CD4-positive, alpha-beta memory T cell (primary cell): Measurements from ENCODE around the gene AQP3. TPM values are rescaled to one million over a fixed set of nuclear protein-coding genes. Genes with fewer than 3 reads are reported as not detected.

Source experiments
- CTCF ChIA-PET: fragments of 350-600 bp; sonication (Branson Sonifier 250); formaldehyde crosslinking; loops from one replicate; lab custom pipeline; 2021; ENCODE audit warnings: inconsistent platforms; ENCODE audit not compliant: partially characterized antibody; lab: Charles Lee
- POLR2A ChIA-PET: fragments of 350-600 bp; sonication (Branson Sonifier 250); formaldehyde crosslinking; loops from one replicate; lab custom pipeline; 2021; ENCODE audit not compliant: partially characterized antibody; lab: Charles Lee
- DNase-seq, 5 donors: peaks; one replicate each; pipeline versions ENCODE4 v3.0.0 to v3.0.0-alpha.2; 2020 to 2022; ENCODE audit warnings: mixed read lengths in 1 of 5
- H3K27ac ChIP-seq: one replicate; pipeline ENCODE4 v1.7.0; 2013; ENCODE audit warnings: low read depth, low read length
- H3K27me3 ChIP-seq: 2 replicates; pipeline ENCODE4 v1.7.0; 2013; ENCODE audit warnings: mild to moderate bottlenecking, low read length, moderate library complexity; ENCODE audit not compliant: insufficient read depth
- H3K36me3 ChIP-seq: 2 replicates; pipeline ENCODE4 v1.7.0; 2013; ENCODE audit warnings: mild to moderate bottlenecking, low read length, moderate library complexity; ENCODE audit not compliant: insufficient read depth
- H3K4me1 ChIP-seq: 2 replicates; pipeline ENCODE4 v1.7.0; 2013; ENCODE audit warnings: mild to moderate bottlenecking, low read length, moderate library complexity; ENCODE audit not compliant: insufficient read depth
- H3K4me3 ChIP-seq, 2 donors: one replicate each; pipeline ENCODE4 v1.7.0; 2013; ENCODE audit warnings: low read length in 2 of 2, mild to moderate bottlenecking in 1 of 2
- H3K9me3 ChIP-seq, 2 donors: one replicate each; pipeline ENCODE4 v1.7.0; 2013; ENCODE audit warnings: low read length in 2 of 2, control low read depth in 1 of 2; ENCODE audit not compliant: control insufficient read depth in 1 of 2
- H3K27ac Mint-ChIP-seq, 7 donors: one replicate each; pipeline ENCODE4 v1.8.0; 2020 to 2021; ENCODE audit warnings: mixed read lengths in 7 of 7, mild to moderate bottlenecking in 6 of 7, inconsistent platforms in 3 of 7, moderate library complexity in 3 of 7
- H3K27me3 Mint-ChIP-seq, 2 donors: one replicate each; pipeline ENCODE4 v1.8.0; 2020 to 2021; ENCODE audit warnings: mixed read lengths in 2 of 2
- H3K36me3 Mint-ChIP-seq, 2 donors: one replicate each; pipeline ENCODE4 v1.8.0; 2020 to 2021; ENCODE audit warnings: mixed read lengths in 2 of 2, inconsistent platforms in 1 of 2, mild to moderate bottlenecking in 1 of 2
- H3K4me1 Mint-ChIP-seq, 4 donors: one replicate each; pipeline ENCODE4 v1.8.0; 2020 to 2021; ENCODE audit warnings: mixed read lengths in 4 of 4, mild to moderate bottlenecking in 1 of 4
- H3K4me3 Mint-ChIP-seq, 8 donors: one replicate each; pipeline ENCODE4 v1.8.0; 2020 to 2021; ENCODE audit warnings: mixed read lengths in 8 of 8, mild to moderate bottlenecking in 7 of 8, moderate library complexity in 6 of 8, inconsistent platforms in 3 of 8
- H3K9me3 Mint-ChIP-seq, 8 donors: one replicate each; pipeline ENCODE4 v1.8.0; 2020 to 2021; ENCODE audit warnings: mixed read lengths in 8 of 8, mild to moderate bottlenecking in 5 of 8, inconsistent platforms in 3 of 8, moderate library complexity in 1 of 8
- intact Hi-C: fragments of 100-400 bp; cut with micrococcal nuclease; formaldehyde crosslinking; loops from one replicate; pipeline ENCODE4 v1.15.1; 2023
- polyA plus RNA-seq, 2 donors: library from polyadenylated mRNA; unstranded; fragments of 300-500 nt; fragmentation: Illumina TruSeq; gene quantifications; one replicate each; pipeline ENCODE4 v1.2.3, GENCODE V29; 2021
- total RNA-seq, 2 experiments: library from RNA; stranded (reverse); gene quantifications; one replicate each; pipeline ENCODE4 v1.2.3, GENCODE V29; 2021

The AQP3 gene
- total and polyA plus RNA-seq, 4 experiments from 2014 or later, result 172 to 562 (median 328) TPM

DNA sequence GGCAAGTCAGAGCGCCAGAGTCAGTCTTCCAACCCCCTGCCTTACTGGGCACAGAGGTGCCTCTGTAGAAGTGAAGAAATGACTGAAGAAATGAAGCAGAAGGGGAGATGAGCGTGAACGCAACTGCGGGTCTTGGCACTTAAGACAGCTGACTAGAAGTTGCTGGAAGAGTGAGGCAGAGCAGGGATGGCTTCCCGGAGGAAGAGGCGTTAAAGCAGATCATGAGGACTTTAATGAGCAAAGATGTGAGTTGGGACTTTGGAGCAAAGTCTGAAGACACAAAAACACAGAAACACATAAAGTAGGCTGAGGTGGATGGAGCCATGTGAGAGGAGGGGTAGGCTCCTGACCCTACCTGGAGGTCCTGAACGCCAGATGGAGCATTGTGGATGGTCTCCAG lies 7.2 kb downstream of the AQP3 start:
- H3K27ac ChIP-seq, result no peak overlapping the region
- Mint-ChIP-seq H3K4me1 (peaks cover 30 to 73% (median 47%) of the 10 kb centered on the region in 4 donors), H3K4me3 (peak overlapping the region in 2 of 8 donors; percentile 22 to 51), H3K9me3 (no peaks in the 10 kb centered on the region), H3K27ac (peak overlapping the region in 6 of 7 donors; percentile 6 to 93 (median 76)), H3K36me3 (peaks cover 43 to 50% of the 10 kb centered on the region in 2 donors), H3K27me3 (no peaks in the 10 kb centered on the region)
- H3K4me3 ChIP-seq, result no peak overlapping the region
- intact Hi-C loops, result no loop called here
- H3K36me3 ChIP-seq, result peaks cover 35% of the 10 kb centered on the region
- POLR2A ChIA-PET, result interaction anchor here (0.6 to 17.8 kb wide), 6 partner anchors 8 to 69 kb away, joined by 3 to 299 read pairs (median 5); partner anchors contain the start of gene NOL6
- no peaks in the 10 kb centered on the region for H3K27me3 ChIP-seq
- peaks cover 52% of the 10 kb centered on the region for H3K4me1 ChIP-seq
- no peaks in the 10 kb centered on the region for H3K9me3 ChIP-seq
- no peak for DNase-seq
- CTCF ChIA-PET, result interaction anchor here (1.3 kb wide), 1 partner anchor 12 kb away, joined by 3 read pairs; no protein-coding TSS in a partner anchor

DNA sequence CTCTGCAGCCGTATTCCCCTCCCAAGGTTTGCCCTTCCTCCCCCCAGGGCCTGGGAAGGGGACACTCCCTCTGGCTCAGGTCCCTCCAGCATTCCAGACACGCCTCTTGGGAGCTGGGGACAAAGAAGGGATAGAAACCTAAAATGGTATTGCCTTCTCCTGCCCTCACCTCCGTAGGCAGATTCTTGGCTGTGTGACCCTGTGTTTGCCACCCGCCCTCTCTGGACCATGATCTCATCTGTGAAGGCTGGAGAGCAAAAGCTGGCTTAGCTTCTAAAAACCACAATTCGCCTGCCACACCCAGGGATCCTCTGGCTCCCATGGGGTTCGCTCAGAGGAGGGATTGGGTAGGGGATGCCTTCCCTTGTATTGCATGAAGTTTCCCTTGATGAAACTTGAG lies 7.7 kb downstream of the AQP3 start:
- Mint-ChIP-seq H3K27me3 (no peaks in the 10 kb centered on the region), H3K9me3 (no peaks in the 10 kb centered on the region), H3K27ac (peak overlapping the region in 2 of 7 donors; percentile 6 to 91), H3K36me3 (peaks cover 38 to 46% of the 10 kb centered on the region in 2 donors), H3K4me1 (peaks cover 26 to 69% (median 43%) of the 10 kb centered on the region in 4 donors), H3K4me3 (no peak overlapping the region)
- no peak overlapping the region for H3K4me3 ChIP-seq
- H3K9me3 ChIP-seq, result no peaks in the 10 kb centered on the region
- no peak overlapping the region for H3K27ac ChIP-seq
- peaks cover 48% of the 10 kb centered on the region for H3K4me1 ChIP-seq
- ChIA-PET CTCF (interaction anchor here (1.3 to 1.5 kb wide), 2 partner anchors 12 to 27 kb away, joined by 3 to 5 read pairs; no protein-coding TSS in a partner anchor), POLR2A (interaction anchor here (1.4 to 17.8 kb wide), 3 partner anchors 8 to 24 kb away, joined by 5 to 299 read pairs (median 64); no protein-coding TSS in a partner anchor)
- peaks cover 35% of the 10 kb centered on the region for H3K36me3 ChIP-seq
- no peak for DNase-seq
- no peaks in the 10 kb centered on the region for H3K27me3 ChIP-seq
- intact Hi-C loops, result no loop called here

DNA sequence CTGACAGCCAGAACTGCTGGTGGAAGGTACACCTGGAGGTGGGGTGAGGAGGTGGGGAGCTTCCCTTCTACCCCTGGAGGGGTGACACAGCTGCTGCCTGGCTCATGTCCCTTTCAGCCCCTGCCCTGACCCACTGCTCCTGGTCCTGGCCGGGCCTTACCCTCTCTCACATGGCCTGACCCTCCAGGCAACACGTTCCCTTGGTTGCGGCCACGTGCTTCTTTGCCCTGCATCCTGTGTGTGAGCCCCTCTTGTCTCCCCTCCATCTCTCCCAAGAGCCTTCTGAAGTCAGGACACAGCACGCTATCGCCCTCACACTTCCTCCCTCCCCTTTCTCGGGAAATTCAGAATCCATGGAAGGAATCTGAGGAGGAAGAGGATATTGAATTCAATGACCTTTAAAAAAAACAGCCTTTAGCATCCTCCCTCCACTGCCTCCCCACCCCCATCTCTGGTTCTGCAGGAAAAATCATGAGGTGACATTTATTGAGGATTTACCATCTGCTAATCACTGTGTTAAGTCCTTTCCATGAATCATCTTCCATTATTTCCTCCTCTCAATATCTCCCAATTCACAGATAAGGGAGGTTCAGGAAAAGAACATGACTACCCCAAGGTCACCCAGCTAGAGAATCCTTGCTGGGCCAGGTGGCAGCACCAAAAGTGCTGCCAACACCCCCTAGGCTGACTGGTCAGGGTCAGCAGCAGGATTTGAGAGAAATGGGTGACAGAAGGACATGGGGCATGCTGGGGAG lies 8.3 kb downstream of the AQP3 start:
- Mint-ChIP-seq H3K27me3 (no peaks in the 10 kb centered on the region), H3K36me3 (peaks cover 36 to 43% of the 10 kb centered on the region in 2 donors), H3K27ac (peak overlapping the region in 2 of 7 donors; percentile 10 to 22), H3K9me3 (no peaks in the 10 kb centered on the region), H3K4me1 (peaks cover 25 to 66% (median 42%) of the 10 kb centered on the region in 4 donors), H3K4me3 (no peak overlapping the region)
- DNase-seq, result peak in 1 of 5 donors; percentile 16
- intact Hi-C loops, result no loop called here
- peaks cover 35% of the 10 kb centered on the region for H3K36me3 ChIP-seq
- POLR2A ChIA-PET, result interaction anchor here (1.4 to 17.8 kb wide), 3 partner anchors 9 to 23 kb away, joined by 5 to 299 read pairs (median 64); no protein-coding TSS in a partner anchor
- H3K27ac ChIP-seq, result no peak overlapping the region
- H3K4me1 ChIP-seq, result peaks cover 41% of the 10 kb centered on the region
- H3K27me3 ChIP-seq, result no peaks in the 10 kb centered on the region
- H3K9me3 ChIP-seq, result no peaks in the 10 kb centered on the region
- H3K4me3 ChIP-seq, result no peak overlapping the region
- CTCF ChIA-PET, result interaction anchor here (1.2 to 1.5 kb wide), 2 partner anchors 13 to 28 kb away, joined by 5 to 7 read pairs; no protein-coding TSS in a partner anchor

DNA sequence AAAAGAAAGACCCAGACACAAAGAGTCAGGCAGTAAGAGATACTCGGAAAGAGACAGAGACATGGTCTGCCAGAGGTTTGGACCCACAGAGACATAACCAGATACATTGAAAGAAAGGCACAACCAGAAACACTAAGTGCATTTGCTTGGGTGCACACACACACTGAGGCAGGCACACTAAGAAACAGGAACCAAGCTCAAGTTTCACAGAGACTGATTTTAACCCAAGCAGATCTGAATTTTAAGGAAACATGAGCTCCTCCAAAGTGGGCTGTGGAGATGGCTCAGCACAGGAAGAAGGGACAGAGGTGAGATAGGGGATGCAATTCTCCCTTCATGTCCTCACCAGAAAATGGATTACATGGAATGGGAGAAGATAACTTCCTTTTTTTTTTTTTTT lies 9.5 kb downstream of the AQP3 start:
- no peak overlapping the region for H3K27ac ChIP-seq
- H3K36me3 ChIP-seq, result peaks cover 22% of the 10 kb centered on the region
- H3K4me1 Mint-ChIP-seq, result peaks cover 21 to 57% (median 38%) of the 10 kb centered on the region in 4 donors
- H3K27me3 Mint-ChIP-seq, result no peaks in the 10 kb centered on the region
- no peak overlapping the region for H3K4me3 ChIP-seq
- peak overlapping the region in 1 of 8 donors; percentile 3 for H3K4me3 Mint-ChIP-seq
- peak overlapping the region in 6 of 7 donors; percentile 32 to 88 (median 71) for H3K27ac Mint-ChIP-seq
- peaks cover 27 to 35% of the 10 kb centered on the region in 2 donors for H3K36me3 Mint-ChIP-seq
- POLR2A ChIA-PET, result interaction anchor here (0.6 to 17.8 kb wide), 4 partner anchors 9 to 35 kb away, joined by 3 to 299 read pairs (median 42); partner anchors contain the start of gene AQP3
- intact Hi-C loops, result no loop called here
- peaks cover 29% of the 10 kb centered on the region for H3K4me1 ChIP-seq
- DNase-seq, result no peak
- H3K27me3 ChIP-seq, result no peaks in the 10 kb centered on the region
- no peaks in the 10 kb centered on the region for H3K9me3 Mint-ChIP-seq
- CTCF ChIA-PET, result interaction anchor here (0.7 to 2.2 kb wide), 9 partner anchors 9 to 34 kb away, joined by 3 to 12 read pairs (median 3); partner anchors contain the start of gene AQP3
- H3K9me3 ChIP-seq, result no peaks in the 10 kb centered on the region

- ChIA-PET CTCF (interaction anchor here (1.3 to 2.2 kb wide), 4 partner anchors 10 to 33 kb away, joined by 3 to 12 read pairs (median 4); partner anchors contain the start of gene AQP3), POLR2A (interaction anchor here (4.0 to 17.8 kb wide), 3 partner anchors 9 to 21 kb away, joined by 20 to 299 read pairs (median 64); partner anchors contain the start of gene AQP3)
- H3K9me3 ChIP-seq, result no peaks in the 10 kb centered on the region
- no peak for DNase-seq
- H3K4me1 Mint-ChIP-seq, result peaks cover 18 to 57% (median 34%) of the 10 kb centered on the region in 4 donors
- no peaks in the 10 kb centered on the region for H3K27me3 Mint-ChIP-seq
- no peaks in the 10 kb centered on the region for H3K9me3 Mint-ChIP-seq
- H3K36me3 ChIP-seq, result peaks cover 16% of the 10 kb centered on the region
- no peak overlapping the region for H3K27ac ChIP-seq
- H3K4me1 ChIP-seq, result peaks cover 22% of the 10 kb centered on the region
- intact Hi-C loops, result no loop called here
- no peak overlapping the region for H3K4me3 Mint-ChIP-seq
- peak overlapping the region in 5 of 7 donors; percentile 0 to 68 (median 25) for H3K27ac Mint-ChIP-seq
- no peaks in the 10 kb centered on the region for H3K27me3 ChIP-seq
- no peak overlapping the region for H3K4me3 ChIP-seq
- peaks cover 23 to 28% of the 10 kb centered on the region in 2 donors for H3K36me3 Mint-ChIP-seq
These were observed 10.2 kb downstream of the AQP3 start for GRCh38 chr9:33437205-33437604.

GRCh38 chr9:33436445-33436844 lies 10.9 kb downstream of the AQP3 start:
- no peaks in the 10 kb centered on the region for H3K27me3 Mint-ChIP-seq
- Histone ChIP-seq H3K9me3 (no peaks in the 10 kb centered on the region), H3K4me1 (peaks cover 16% of the 10 kb centered on the region), H3K27me3 (no peaks in the 10 kb centered on the region), H3K4me3 (no peak overlapping the region), H3K27ac (no peak overlapping the region), H3K36me3 (peaks cover 8% of the 10 kb centered on the region)
- no peak for DNase-seq
- H3K4me3 Mint-ChIP-seq, result no peak overlapping the region
- ChIA-PET POLR2A (interaction anchor here (4.0 to 6.8 kb wide), 3 partner anchors 10 to 20 kb away, joined by 20 to 64 read pairs (median 32); partner anchors contain the start of gene AQP3), CTCF (interaction anchor here (2.2 to 4.6 kb wide), 3 partner anchors 11 to 22 kb away, joined by 7 to 17 read pairs (median 12); partner anchors contain the start of gene AQP3)
- intact Hi-C loops, result no loop called here
- peak overlapping the region in 4 of 7 donors; percentile 32 to 81 (median 41) for H3K27ac Mint-ChIP-seq
- H3K36me3 Mint-ChIP-seq, result peaks cover 15 to 21% of the 10 kb centered on the region in 2 donors
- H3K4me1 Mint-ChIP-seq, result peaks cover 18 to 55% (median 31%) of the 10 kb centered on the region in 4 donors
- no peaks in the 10 kb centered on the region for H3K9me3 Mint-ChIP-seq
